Embryonic facial prominence (tissue), 1 donor: ENCODE data around the gene GPATCH1.
A peak's percentile ranks its signal among the peaks of the same experiment; 100 is the strongest.
"Not testable (repeated sequence)": the region's sequence is repeated elsewhere in the genome, so short reads cannot be mapped to it uniquely, and the experiment has no call there.

Experiments used
- DNase-seq: peaks from one replicate; pipeline ENCODE4 v3.0.0-alpha.2; 2016; ENCODE audit errors: extremely low spot score

Gene GPATCH1

GRCh38 chr19:33114312-33114711 lies 33.3 kb downstream of the GPATCH1 start:
- DNase-seq: no peak

GRCh38 chr19:33117501-33117900 lies 36.5 kb downstream of the GPATCH1 start:
- no peak for DNase-seq

- no peak for DNase-seq
Observed at GRCh38 chr19:33118643-33119042, 37.7 kb downstream of the GPATCH1 start.

- DNase-seq: no peak
Observed at GRCh38 chr19:33124207-33125098, 43.5 kb downstream of the GPATCH1 start.

- peak; percentile 29 for DNase-seq
Observed at GRCh38 chr19:33125929-33126388, 45.0 kb downstream of the GPATCH1 start.

GRCh38 chr19:33126712-33127111 lies 45.7 kb downstream of the GPATCH1 start:
- not testable (repeated sequence) for DNase-seq

- no peak for DNase-seq
Observed at GRCh38 chr19:33129901-33130300, 48.9 kb downstream of the GPATCH1 start.

- DNase-seq: no peak
Observed at GRCh38 chr19:33130433-33130832, 49.5 kb downstream of the GPATCH1 start.

GRCh38 chr19:33132021-33132420 lies 51.0 kb downstream of the GPATCH1 start, which contains the start of gene WDR88:
WDR88 (plus strand) TSS chr19:33132114; CDS start chr19:33132170, 56 bp downstream.
- no peak for DNase-seq

GRCh38 chr19:33132425-33132824 lies 51.4 kb downstream of the GPATCH1 start:
- DNase-seq: no peak

GRCh38 chr19:33133438-33134031 lies 52.6 kb downstream of the GPATCH1 start:
- no peak for DNase-seq

GRCh38 chr19:33134571-33135041 lies 53.6 kb downstream of the GPATCH1 start:
- DNase-seq: no peak

GRCh38 chr19:33139165-33139564 lies 58.2 kb downstream of the GPATCH1 start:
- DNase-seq: no peak

GRCh38 chr19:33143897-33144405 lies 63.0 kb downstream of the GPATCH1 start:
- peak; percentile 10 for DNase-seq

GRCh38 chr19:33146209-33146608 lies 65.2 kb downstream of the GPATCH1 start:
- DNase-seq: no peak

- no peak for DNase-seq
Observed at GRCh38 chr19:33147538-33147937, 66.6 kb downstream of the GPATCH1 start.

- no peak for DNase-seq
Observed at GRCh38 chr19:33150852-33151518, 70.0 kb downstream of the GPATCH1 start.

GRCh38 chr19:33152176-33152575 lies 71.2 kb downstream of the GPATCH1 start:
- DNase-seq: no peak

GRCh38 chr19:33152625-33153024 lies 71.6 kb downstream of the GPATCH1 start:
- not testable (repeated sequence) for DNase-seq

- DNase-seq: not testable (repeated sequence)
Observed at GRCh38 chr19:33154313-33154712, 73.3 kb downstream of the GPATCH1 start.

- DNase-seq: no peak
Observed at GRCh38 chr19:33156334-33156733, 75.4 kb downstream of the GPATCH1 start.

- DNase-seq: no peak
Observed at GRCh38 chr19:33157906-33158305, 76.9 kb downstream of the GPATCH1 start.
